Erythroblast (primary cell): ENCODE results near the gene RIMBP2.

Source experiments
- GATA1 ChIP-seq: IDR thresholded peaks from 2 replicates; pipeline ENCODE4 v1.6.1; 2011; ENCODE audit warnings: low read depth, mild to moderate bottlenecking, control low read depth, low read length, moderate library complexity
- POLR2A ChIP-seq: IDR thresholded peaks from 2 replicates; pipeline ENCODE4 v1.6.1; 2011; ENCODE audit warnings: mild to moderate bottlenecking, low read length

DNA sequence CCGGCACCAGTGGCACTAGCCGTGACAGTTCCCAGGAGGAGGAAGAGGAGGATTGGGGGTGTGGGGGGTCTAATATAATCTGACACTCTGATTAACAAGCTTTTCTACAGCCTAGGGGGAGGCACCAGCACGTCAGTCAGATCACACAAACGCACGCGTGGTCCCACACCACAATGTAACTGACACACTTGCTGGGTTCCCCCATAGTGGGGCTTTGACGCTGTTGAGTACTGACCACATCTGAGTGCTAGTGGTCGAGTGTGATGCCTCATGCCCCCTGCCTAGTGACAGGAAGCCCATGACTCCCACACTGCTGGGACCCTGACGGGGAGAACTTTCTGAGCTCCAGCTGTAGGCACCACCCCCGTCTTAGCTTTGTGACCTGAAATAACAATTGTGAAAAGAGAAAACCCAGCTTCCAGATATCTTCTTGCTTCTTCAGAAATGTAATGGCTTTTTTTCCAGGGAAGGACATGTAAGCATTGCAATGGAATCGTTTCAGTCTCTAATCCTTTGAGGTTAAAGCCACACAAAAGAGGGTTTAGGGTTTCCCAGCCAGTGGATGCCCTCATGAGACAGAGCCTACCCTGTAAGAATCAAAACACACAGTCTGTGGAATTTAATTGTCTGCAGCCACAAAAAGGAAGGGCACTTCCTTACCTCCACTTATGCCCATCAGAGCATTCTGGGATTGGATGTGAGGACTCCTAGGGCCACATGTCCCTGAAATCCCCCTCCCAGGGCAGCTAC, 194.5 kb downstream of the RIMBP2 start:
- TF ChIP-seq POLR2A (no peak), GATA1 (no peak)
